ENCODE results near the gene PLA2G4D.

- no peak for TF ChIP-seq CTCF (IDR thresholded peaks at IDR 0.05)
- TF ChIP-seq POLR2A (IDR thresholded peaks at IDR 0.05): no peak
Measured at GRCh38 chr15:42130246-42130986, 36.1 kb upstream of the PLA2G4D start.
